Fibroblast of the aortic adventitia (primary cell): ENCODE results near the gene HJURP. TPM values are rescaled to one million over a fixed set of nuclear protein-coding genes. Genes with fewer than 3 reads are reported as not detected.

Experiments used
- DNase-seq: peaks from one replicate; pipeline ENCODE4 v3.0.0-alpha.2; 2010; ENCODE audit warnings: low read depth
- H3K4me3 ChIP-seq: 2 replicates; pipeline ENCODE4 v1.5.1; 2011; ENCODE audit warnings: low read depth, mild to moderate bottlenecking, control low read depth, low read length, moderate library complexity
- CTCF ChIP-seq: IDR thresholded peaks from 2 replicates; pipeline ENCODE4 v1.5.1; 2011; ENCODE audit warnings: mild to moderate bottlenecking, low read length, control low read depth, inconsistent platforms; ENCODE audit not compliant: insufficient read depth
- total RNA-seq: library from RNA; depleted of rRNA; stranded (reverse); fragments of >200 nt; gene quantifications from 2 replicates; pipeline ENCODE4 v1.2.3, GENCODE V29; 2012; ENCODE audit warnings: low replicate concordance

HJURP gene
- total RNA-seq, 1 donor: 34.9 TPM

- DNase-seq: no peak
- TF ChIP-seq CTCF: no peak
- H3K4me3 ChIP-seq: no peak overlapping the region
Observed at GRCh38 chr2:233807966-233808935, 46.1 kb downstream of the HJURP start.

DNA sequence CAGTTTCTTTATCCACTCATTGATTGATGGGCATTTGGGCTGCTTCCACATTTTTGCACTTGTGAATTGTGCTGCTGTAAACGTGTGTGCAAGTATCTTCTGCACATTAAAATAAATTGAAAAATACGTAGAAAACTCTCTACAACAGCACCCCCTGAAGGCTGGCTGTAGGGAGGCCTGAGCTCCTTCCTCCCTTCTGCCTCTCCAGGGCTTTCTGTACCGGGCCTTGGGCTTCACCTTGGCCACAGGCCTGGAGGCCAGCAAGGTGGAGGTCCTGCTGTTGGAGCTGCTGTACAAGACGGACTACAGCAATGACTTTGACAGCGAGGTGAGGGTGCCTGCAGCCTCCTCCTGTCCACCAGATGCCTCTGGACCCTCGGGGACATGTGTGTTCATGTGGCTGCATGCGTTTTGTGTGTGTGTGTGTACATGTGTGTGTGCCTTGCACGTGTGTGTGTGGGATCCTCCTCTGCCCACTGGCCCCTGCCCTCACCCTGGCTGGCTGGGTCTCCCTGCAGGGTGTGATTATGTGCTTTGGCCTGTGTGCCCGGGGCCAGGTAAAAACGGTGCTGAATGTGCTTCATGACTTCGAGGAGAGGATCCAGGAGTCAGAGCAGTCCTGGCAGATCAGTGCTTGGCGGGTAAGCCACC is 47.0 kb downstream of the HJURP start:
- no peak overlapping the region for H3K4me3 ChIP-seq
- TF ChIP-seq CTCF: peak; percentile 1
- DNase-seq: no peak

GRCh38 chr2:233803994-233804393 is 50.3 kb downstream of the HJURP start:
- no peak for TF ChIP-seq CTCF
- DNase-seq: no peak
- H3K4me3 ChIP-seq: no peak overlapping the region

GRCh38 chr2:233803292-233803911 is 50.9 kb downstream of the HJURP start:
- no peak overlapping the region for H3K4me3 ChIP-seq
- no peak for TF ChIP-seq CTCF
- DNase-seq: no peak

DNA sequence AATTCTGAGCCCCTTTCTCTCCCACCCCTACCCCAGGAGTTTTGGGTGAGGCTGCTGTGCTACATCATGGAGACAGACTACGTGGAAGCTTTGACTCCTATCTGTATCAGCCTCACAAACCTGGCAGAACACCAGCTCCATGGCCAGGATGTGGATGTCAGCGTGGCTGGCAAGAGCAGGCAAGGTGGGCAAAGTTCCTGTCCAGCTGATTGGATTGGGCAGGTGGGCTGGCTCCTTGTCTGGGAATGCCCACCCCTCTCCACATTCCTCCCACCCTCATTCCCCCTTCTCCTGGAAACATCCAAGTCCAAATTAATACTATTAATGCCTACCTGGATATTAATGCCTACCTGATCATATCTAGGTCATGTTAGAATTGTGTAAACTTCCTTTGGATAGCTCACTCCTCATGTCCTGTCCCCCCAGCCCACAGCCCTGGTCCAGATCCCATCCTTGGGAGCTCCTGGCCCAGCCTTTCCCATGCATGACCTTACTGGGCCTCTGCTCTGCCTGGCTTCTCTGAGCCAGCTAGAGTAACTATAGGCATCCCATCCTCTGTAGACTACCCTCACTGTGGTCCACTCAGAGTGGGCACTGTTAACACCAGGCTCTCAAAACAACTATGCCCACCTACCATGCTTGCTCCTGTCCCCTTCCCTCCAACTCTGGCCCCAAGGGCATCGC is 52.1 kb downstream of the HJURP start:
- no peak overlapping the region for H3K4me3 ChIP-seq
- no peak for DNase-seq
- TF ChIP-seq CTCF: no peak

DNA sequence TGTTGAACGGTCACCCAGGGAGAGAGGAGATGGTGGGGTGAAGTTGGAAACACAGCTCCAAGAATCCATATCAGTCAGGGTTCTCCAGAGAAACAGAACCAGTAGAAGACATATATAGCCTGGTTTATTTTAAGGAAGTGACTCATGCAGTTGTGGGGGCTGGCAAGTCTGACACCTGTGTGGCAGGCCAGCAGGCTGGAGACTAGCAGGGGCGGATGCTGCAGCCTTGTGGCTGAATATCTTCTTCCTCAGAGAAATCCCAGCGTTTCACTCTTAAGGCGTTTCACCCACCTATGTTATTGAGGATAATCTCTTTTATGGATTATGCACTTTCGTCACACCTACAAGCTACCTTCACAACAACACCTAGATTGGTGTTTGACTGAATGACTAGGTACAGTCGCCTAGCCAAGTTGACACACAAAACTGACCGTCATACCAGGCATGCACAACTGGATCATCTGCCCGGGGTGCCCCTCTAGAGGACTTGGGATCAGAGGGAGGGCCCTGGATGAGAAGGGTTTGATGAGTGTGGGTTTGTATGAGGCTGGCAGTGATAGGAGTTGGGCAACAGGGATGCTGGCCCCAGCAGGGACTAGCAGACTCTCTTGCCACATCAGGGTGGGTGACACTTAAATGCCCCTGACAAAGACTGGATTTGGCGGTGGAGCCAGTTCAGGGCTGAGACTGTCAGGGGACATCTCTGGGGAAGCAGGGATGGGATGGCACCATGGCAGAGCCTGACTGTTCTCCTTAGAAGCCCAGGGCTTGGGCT is 52.8 kb downstream of the HJURP start:
- DNase-seq: peak; percentile 12
- no peak overlapping the region for H3K4me3 ChIP-seq
- no peak for TF ChIP-seq CTCF
